GM23338 (cell line): ENCODE data around the gene RNASEH2A. TPM values are rescaled to one million over a fixed set of nuclear protein-coding genes. Genes with fewer than 3 reads are reported as not detected.

Source experiments
- ATAC-seq: fragments of 200-7000 bp; cut with Tn5 transposase; 3 replicates; pipeline ENCODE4 v1.9.1; 2020
- DNase-seq: peaks from one replicate; pipeline ENCODE4 v3.0.0-alpha.2; 2015; ENCODE audit warnings: low spot score
- H2AFZ ChIP-seq: fragments of 200-600 bp; sonication (generic); 2 replicates; pipeline ENCODE4 v1.8.0; 2016; ENCODE audit warnings: antibody characterized with exemption, mild to moderate bottlenecking, moderate library complexity
- H3F3A ChIP-seq: fragments of 200-600 bp; sonication (generic); replicated peaks from 2 replicates; pipeline ENCODE4 v1.8.0; 2017; ENCODE audit warnings: antibody characterized with exemption, mixed run types, low read depth
- H3K27ac ChIP-seq: fragments of 200-600 bp; sonication (generic); 2 replicates; pipeline ENCODE4 v1.6.1; 2016; ENCODE audit warnings: low read depth
- H3K27me3 ChIP-seq: fragments of 200-600 bp; sonication (generic); 2 replicates; pipeline ENCODE4 v1.8.0; 2016; ENCODE audit warnings: mild to moderate bottlenecking, mixed run types, moderate library complexity; ENCODE audit not compliant: insufficient read depth
- H3K36me3 ChIP-seq: fragments of 200-600 bp; sonication (generic); 2 replicates; pipeline ENCODE4 v1.8.0; 2016; ENCODE audit warnings: mild to moderate bottlenecking; ENCODE audit not compliant: insufficient read depth
- H3K4me1 ChIP-seq: fragments of 200-600 bp; sonication (generic); 2 replicates; pipeline ENCODE4 v1.8.0; 2016; ENCODE audit warnings: mild to moderate bottlenecking, moderate library complexity; ENCODE audit not compliant: insufficient read depth
- H3K4me2 ChIP-seq: fragments of 200-600 bp; sonication (generic); 2 replicates; pipeline ENCODE4 v1.7.1; 2017; ENCODE audit warnings: mixed run types
- H3K4me3 ChIP-seq: fragments of 200-600 bp; sonication (generic); 2 replicates; pipeline ENCODE4 v1.6.1; 2016; ENCODE audit warnings: mixed run types
- H3K79me2 ChIP-seq: fragments of 200-600 bp; sonication (generic); replicated peaks from 2 replicates; pipeline ENCODE4 v1.8.0; 2017; ENCODE audit warnings: mild to moderate bottlenecking; ENCODE audit not compliant: insufficient read depth
- H3K9me2 ChIP-seq: fragments of 200-600 bp; sonication (generic); 2 replicates; pipeline ENCODE4 v1.8.0; 2017; ENCODE audit not compliant: insufficient read depth
- H4K20me1 ChIP-seq: fragments of 200-600 bp; sonication (generic); replicated peaks from 2 replicates; pipeline ENCODE4 v1.8.0; 2017; ENCODE audit warnings: mild to moderate bottlenecking; ENCODE audit not compliant: insufficient read depth
- H3K27ac Mint-ChIP-seq: 2 replicates; pipeline ENCODE4 v1.8.0; 2020; ENCODE audit warnings: inconsistent platforms, mild to moderate bottlenecking, moderate library complexity, mixed read lengths
- H3K27me3 Mint-ChIP-seq: 3 replicates; pipeline ENCODE4 v1.8.0; 2022; ENCODE audit warnings: low read depth, mild to moderate bottlenecking, moderate library complexity, mixed read lengths, inconsistent platforms; ENCODE audit not compliant: insufficient read depth, poor library complexity
- H3K36me3 Mint-ChIP-seq: 3 replicates; pipeline ENCODE4 v1.8.0; 2021; ENCODE audit warnings: low read depth, mild to moderate bottlenecking, inconsistent platforms, moderate library complexity, mixed read lengths
- H3K4me1 Mint-ChIP-seq: 3 replicates; pipeline ENCODE4 v1.8.0; 2020; ENCODE audit warnings: mild to moderate bottlenecking, inconsistent platforms, mixed read lengths
- H3K4me3 Mint-ChIP-seq: 3 replicates; pipeline ENCODE4 v1.8.0; 2021; ENCODE audit warnings: moderate library complexity, mild to moderate bottlenecking, inconsistent platforms, mixed read lengths
- H3K9me3 Mint-ChIP-seq: 3 replicates; pipeline ENCODE4 v1.8.0; 2020; ENCODE audit warnings: moderate library complexity, mild to moderate bottlenecking, inconsistent platforms, mixed read lengths
- NANOG ChIP-seq: IDR thresholded peaks from 2 replicates; pipeline ENCODE4 v1.6.1; 2016; ENCODE audit warnings: antibody characterized with exemption, borderline replicate concordance
- STAT1 ChIP-seq: IDR thresholded peaks from one replicate; pipeline ENCODE4 v1.6.1; 2016; ENCODE audit warnings: antibody characterized with exemption; ENCODE audit not compliant: unreplicated experiment
- ZNF331 ChIP-seq: fragments of 250-450 bp; sonication (Bioruptor Pico); IDR thresholded peaks from 2 replicates; pipeline ENCODE4 v1.5.0; 2020; ENCODE audit warnings: low read depth, mild to moderate bottlenecking, moderate library complexity
- polyA plus RNA-seq: library from polyadenylated mRNA; unstranded; fragments of >200 nt; fragmentation: Nextera tagmentation; extraction: Ambion mirVana; gene quantifications from 2 replicates; pipeline ENCODE4 v1.2.1, GENCODE V29; 2016
- total RNA-seq: library from RNA; depleted of rRNA; stranded (reverse); fragments of >200 nt; shearing (Covaris generic); gene quantifications from 2 replicates; pipeline ENCODE4 v1.2.3, GENCODE V29; 2014
- TF ChIP-seq, protein P1 (sequence below): fragments of 250-450 bp; sonication (Bioruptor Pico); IDR thresholded peaks from 2 replicates; pipeline ENCODE4 v1.5.0; 2020; ENCODE audit warnings: mild to moderate bottlenecking, moderate library complexity
- TF ChIP-seq, protein P2 (sequence below): IDR thresholded peaks from 2 replicates; pipeline ENCODE4 v1.6.1; 2016; ENCODE audit warnings: antibody characterized with exemption

The RNASEH2A gene
- total and polyA plus RNA-seq, 2 experiments from 2014 or later, result 39.4 to 68.2 TPM

DNA sequence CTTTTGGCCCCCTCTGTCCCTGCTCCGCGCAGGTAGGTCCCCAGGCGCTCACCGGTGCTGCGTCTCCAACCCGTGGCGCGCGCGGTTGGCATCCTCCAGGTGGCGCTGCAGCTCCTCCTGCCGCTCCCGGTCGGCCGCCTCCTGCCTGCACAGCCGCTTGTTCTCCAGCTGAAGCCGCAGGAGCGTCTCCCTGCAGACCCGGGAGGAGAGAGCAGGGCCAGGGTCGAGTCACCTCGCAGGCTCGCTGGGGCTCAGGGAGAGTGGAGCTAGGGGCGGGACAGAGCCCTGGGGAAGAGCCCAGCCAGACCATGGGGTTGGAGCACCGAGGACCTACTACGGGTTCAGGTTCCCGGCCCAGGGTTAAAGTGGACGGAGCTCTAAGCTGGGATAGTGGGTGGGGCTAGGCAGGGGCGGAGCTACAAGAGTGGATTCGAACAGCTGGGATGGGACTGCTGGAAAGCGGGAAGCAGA is 40.3 kb upstream of the RNASEH2A start (continued):
- TF ChIP-seq, protein P1, sequence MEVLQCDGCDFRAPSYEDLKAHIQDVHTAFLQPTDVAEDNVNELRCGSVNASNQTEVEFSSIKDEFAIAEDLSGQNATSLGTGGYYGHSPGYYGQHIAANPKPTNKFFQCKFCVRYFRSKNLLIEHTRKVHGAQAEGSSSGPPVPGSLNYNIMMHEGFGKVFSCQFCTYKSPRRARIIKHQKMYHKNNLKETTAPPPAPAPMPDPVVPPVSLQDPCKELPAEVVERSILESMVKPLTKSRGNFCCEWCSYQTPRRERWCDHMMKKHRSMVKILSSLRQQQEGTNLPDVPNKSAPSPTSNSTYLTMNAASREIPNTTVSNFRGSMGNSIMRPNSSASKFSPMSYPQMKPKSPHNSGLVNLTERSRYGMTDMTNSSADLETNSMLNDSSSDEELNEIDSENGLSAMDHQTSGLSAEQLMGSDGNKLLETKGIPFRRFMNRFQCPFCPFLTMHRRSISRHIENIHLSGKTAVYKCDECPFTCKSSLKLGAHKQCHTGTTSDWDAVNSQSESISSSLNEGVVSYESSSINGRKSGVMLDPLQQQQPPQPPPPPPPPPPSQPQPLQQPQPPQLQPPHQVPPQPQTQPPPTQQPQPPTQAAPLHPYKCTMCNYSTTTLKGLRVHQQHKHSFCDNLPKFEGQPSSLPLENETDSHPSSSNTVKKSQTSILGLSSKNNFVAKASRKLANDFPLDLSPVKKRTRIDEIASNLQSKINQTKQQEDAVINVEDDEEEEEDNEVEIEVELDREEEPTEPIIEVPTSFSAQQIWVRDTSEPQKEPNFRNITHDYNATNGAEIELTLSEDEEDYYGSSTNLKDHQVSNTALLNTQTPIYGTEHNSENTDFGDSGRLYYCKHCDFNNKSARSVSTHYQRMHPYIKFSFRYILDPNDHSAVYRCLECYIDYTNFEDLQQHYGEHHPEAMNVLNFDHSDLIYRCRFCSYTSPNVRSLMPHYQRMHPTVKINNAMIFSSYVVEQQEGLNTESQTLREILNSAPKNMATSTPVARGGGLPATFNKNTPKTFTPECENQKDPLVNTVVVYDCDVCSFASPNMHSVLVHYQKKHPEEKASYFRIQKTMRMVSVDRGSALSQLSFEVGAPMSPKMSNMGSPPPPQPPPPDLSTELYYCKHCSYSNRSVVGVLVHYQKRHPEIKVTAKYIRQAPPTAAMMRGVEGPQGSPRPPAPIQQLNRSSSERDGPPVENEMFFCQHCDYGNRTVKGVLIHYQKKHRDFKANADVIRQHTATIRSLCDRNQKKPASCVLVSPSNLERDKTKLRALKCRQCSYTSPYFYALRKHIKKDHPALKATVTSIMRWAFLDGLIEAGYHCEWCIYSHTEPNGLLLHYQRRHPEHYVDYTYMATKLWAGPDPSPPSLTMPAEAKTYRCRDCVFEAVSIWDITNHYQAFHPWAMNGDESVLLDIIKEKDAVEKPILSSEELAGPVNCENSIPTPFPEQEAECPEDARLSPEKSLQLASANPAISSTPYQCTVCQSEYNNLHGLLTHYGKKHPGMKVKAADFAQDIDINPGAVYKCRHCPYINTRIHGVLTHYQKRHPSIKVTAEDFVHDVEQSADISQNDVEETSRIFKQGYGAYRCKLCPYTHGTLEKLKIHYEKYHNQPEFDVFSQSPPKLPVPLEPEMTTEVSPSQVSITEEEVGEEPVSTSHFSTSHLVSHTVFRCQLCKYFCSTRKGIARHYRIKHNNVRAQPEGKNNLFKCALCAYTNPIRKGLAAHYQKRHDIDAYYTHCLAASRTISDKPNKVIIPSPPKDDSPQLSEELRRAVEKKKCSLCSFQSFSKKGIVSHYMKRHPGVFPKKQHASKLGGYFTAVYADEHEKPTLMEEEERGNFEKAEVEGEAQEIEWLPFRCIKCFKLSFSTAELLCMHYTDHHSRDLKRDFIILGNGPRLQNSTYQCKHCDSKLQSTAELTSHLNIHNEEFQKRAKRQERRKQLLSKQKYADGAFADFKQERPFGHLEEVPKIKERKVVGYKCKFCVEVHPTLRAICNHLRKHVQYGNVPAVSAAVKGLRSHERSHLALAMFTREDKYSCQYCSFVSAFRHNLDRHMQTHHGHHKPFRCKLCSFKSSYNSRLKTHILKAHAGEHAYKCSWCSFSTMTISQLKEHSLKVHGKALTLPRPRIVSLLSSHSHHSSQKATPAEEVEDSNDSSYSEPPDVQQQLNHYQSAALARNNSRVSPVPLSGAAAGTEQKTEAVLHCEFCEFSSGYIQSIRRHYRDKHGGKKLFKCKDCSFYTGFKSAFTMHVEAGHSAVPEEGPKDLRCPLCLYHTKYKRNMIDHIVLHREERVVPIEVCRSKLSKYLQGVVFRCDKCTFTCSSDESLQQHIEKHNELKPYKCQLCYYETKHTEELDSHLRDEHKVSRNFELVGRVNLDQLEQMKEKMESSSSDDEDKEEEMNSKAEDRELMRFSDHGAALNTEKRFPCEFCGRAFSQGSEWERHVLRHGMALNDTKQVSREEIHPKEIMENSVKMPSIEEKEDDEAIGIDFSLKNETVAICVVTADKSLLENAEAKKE (CRISPR knock-in tag), result no peak
- TF ChIP-seq, protein P2, sequence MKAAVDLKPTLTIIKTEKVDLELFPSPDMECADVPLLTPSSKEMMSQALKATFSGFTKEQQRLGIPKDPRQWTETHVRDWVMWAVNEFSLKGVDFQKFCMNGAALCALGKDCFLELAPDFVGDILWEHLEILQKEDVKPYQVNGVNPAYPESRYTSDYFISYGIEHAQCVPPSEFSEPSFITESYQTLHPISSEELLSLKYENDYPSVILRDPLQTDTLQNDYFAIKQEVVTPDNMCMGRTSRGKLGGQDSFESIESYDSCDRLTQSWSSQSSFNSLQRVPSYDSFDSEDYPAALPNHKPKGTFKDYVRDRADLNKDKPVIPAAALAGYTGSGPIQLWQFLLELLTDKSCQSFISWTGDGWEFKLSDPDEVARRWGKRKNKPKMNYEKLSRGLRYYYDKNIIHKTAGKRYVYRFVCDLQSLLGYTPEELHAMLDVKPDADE, result no peak

DNA sequence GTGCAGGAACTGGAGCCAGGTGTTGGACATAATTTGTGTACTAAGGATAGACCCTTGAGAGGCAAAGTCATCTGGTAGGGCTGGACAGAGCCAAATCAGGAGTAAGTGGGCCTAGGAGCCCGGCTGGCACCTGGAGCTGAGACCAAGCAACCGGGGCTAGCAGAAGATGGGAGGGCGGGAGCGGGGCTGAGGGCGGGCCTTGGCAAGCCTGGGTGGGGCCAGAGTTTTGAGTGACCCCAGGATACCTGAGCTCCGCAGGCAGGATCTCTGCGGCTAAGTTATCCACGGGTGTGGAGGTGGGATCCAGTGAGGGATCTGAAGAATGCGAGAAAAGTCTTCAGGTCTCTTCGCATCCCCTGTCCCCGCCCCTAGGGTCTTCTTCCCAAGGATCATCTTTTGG is 39.2 kb upstream of the RNASEH2A start:
- Histone ChIP-seq H3K27me3 (no peaks in the 10 kb centered on the region), H2AFZ (no peak overlapping the region), H3K36me3 (0 out of 2 replicates have a peak, but pooled peaks cover 9% of the 10 kb centered on the region), H3K4me1 (peaks cover 9% of the 10 kb centered on the region; the same call in 1 of the 2 replicates), H3K9me2 (no peaks in the 10 kb centered on the region), H3K27ac (no peak overlapping the region), H3K4me2 (no peak overlapping the region), H4K20me1 (no peaks in the 10 kb centered on the region; the same call in 1 of the 2 replicates), H3K4me3 (no peak overlapping the region), H3K79me2 (0 out of 2 replicates have a peak, but pooled peaks cover 3% of the 10 kb centered on the region), H3F3A (peaks cover 24% of the 10 kb centered on the region)
- peak; percentile 44 for DNase-seq
- H3K27ac Mint-ChIP-seq, result peak overlapping the region; percentile 75; the same call in 1 of the 2 replicates
- peaks cover 15% of the 10 kb centered on the region for H3K4me1 Mint-ChIP-seq
- H3K36me3 Mint-ChIP-seq, result peaks cover 60% of the 10 kb centered on the region
- H3K27me3 Mint-ChIP-seq, result peaks cover 28% of the 10 kb centered on the region
- H3K9me3 Mint-ChIP-seq, result peaks cover 3% of the 10 kb centered on the region; the same call in 2 of the 3 replicates
- peak; percentile 9; the same call in 2 of the 3 replicates for ATAC-seq
- H3K4me3 Mint-ChIP-seq, result peak overlapping the region; percentile 12; the same call in 1 of the 3 replicates
- TF ChIP-seq, protein P1 (CRISPR knock-in tag), result no peak
- TF ChIP-seq NANOG (no peak), STAT1 (no peak), ZNF331 (no peak)
